ENCODE data around the gene PXN. TPM values are rescaled to one million over a fixed set of nuclear protein-coding genes. Genes with fewer than 3 reads are reported as not detected.

PXN gene
- total and polyA plus RNA-seq, 2 experiments from 2014 or later: 38.4 to 76.0 TPM

GRCh38 chr12:120258323-120258896 lies 7.1 kb downstream of the PXN start:
- H3K27me3 ChIP-seq (ENCODE audit: insufficient read depth): no peaks in the 10 kb centered on the region
- H3K27ac ChIP-seq (ENCODE audit: low read depth): 0 out of 2 replicates have a peak overlapping the region, but pooled peaks have one; percentile 19
- H3K79me2 ChIP-seq (replicated peaks; ENCODE audit: insufficient read depth): peaks cover 95% of the 10 kb centered on the region
- no peak overlapping the region for H3K4me2 ChIP-seq
- TF ChIP-seq CREB1 (CRISPR knock-in tag; IDR thresholded peaks at IDR 0.05; ENCODE audit: low read depth) (no peak), STAT1 (IDR thresholded peaks at IDR 0.05; ENCODE audit: unreplicated experiment) (no peak), EZH2phosphoT487 (IDR thresholded peaks at IDR 0.05; ENCODE audit: unreplicated experiment) (no peak), ZNF462 (CRISPR knock-in tag; IDR thresholded peaks at IDR 0.05) (no peak), EZH2 (IDR thresholded peaks at IDR 0.05; ENCODE audit: low read depth, unreplicated experiment) (no peak), POLR2AphosphoS5 (IDR thresholded peaks at IDR 0.05; ENCODE audit: low read depth) (no peak), ZNF331 (CRISPR knock-in tag; IDR thresholded peaks at IDR 0.05; ENCODE audit: low read depth) (no peak), ETS1 (IDR thresholded peaks at IDR 0.05) (no peak), JUNB (IDR thresholded peaks at IDR 0.05; ENCODE audit: unreplicated experiment) (no peak), REST (IDR thresholded peaks at IDR 0.05; ENCODE audit: unreplicated experiment) (no peak), ZNF114 (CRISPR knock-in tag; IDR thresholded peaks at IDR 0.05) (no peak), CTCF (conservative IDR thresholded peaks at IDR 0.05; ENCODE audit: low read depth in 2 of 2) (no peak), NANOG (IDR thresholded peaks at IDR 0.05; ENCODE audit: borderline replicate concordance) (no peak)
- Mint-ChIP-seq H3K27ac (peak overlapping the region; percentile 76), H3K4me3 (no peak overlapping the region; the same call in 2 of the 3 replicates), H3K9me3 (no peaks in the 10 kb centered on the region), H3K27me3 (ENCODE audit: insufficient read depth, low read depth, poor library complexity) (peaks cover 23% of the 10 kb centered on the region), H3K36me3 (ENCODE audit: low read depth) (peaks cover 11% of the 10 kb centered on the region), H3K4me1 (peaks cover 54% of the 10 kb centered on the region)
- no peaks in the 10 kb centered on the region for H3K36me3 ChIP-seq (ENCODE audit: insufficient read depth)
- no peaks in the 10 kb centered on the region for H3K9me2 ChIP-seq (ENCODE audit: insufficient read depth)
- DNase-seq (ENCODE audit: low spot score) (no peak), ATAC-seq (no peak)
- H3K4me3 ChIP-seq: no peak overlapping the region
- H2AFZ ChIP-seq: no peak overlapping the region
- peaks cover 42% of the 10 kb centered on the region for H3K4me1 ChIP-seq (ENCODE audit: insufficient read depth)
- 0 out of 2 replicates have a peak, but pooled peaks cover 8% of the 10 kb centered on the region for H3F3A ChIP-seq (replicated peaks; ENCODE audit: low read depth)
- H4K20me1 ChIP-seq (replicated peaks; ENCODE audit: insufficient read depth): peaks cover 15% of the 10 kb centered on the region

Measured in GM23338 (cell line).